HepG2 (cell line): ENCODE results near the gene MYCBPAP. TPM values are rescaled to one million over a fixed set of nuclear protein-coding genes. Genes with fewer than 3 reads are reported as not detected.

Experiments used
- ELK4 ChIP-seq: sonication (generic); formaldehyde crosslinking; IDR thresholded peaks from 2 replicates; pipeline ENCODE4 v1.9.0; 2021; ENCODE audit warnings: missing genetic modification reagents, borderline replicate concordance
- ESRRA ChIP-seq: sonication (generic); formaldehyde crosslinking; IDR thresholded peaks from 2 replicates; pipeline ENCODE4 v1.5.1; 2020; ENCODE audit warnings: mild to moderate bottlenecking, low read depth, missing genetic modification reagents
- FOXK2 ChIP-seq: fragments of 450-650 bp; IDR thresholded peaks from 2 replicates; pipeline ENCODE4 v1.6.1; 2016
- GRHL1 ChIP-seq: sonication (generic); formaldehyde crosslinking; conservative IDR thresholded peaks from 2 replicates; pipeline ENCODE4 v1.8.0; 2022; ENCODE audit warnings: missing genetic modification reagents
- IKZF5 ChIP-seq: IDR thresholded peaks from 2 replicates; pipeline ENCODE4 v1.6.1; 2018; ENCODE audit warnings: missing genetic modification reagents, mild to moderate bottlenecking, missing compliant biosample characterization
- KDM2A ChIP-seq: sonication (generic); formaldehyde crosslinking; IDR thresholded peaks from 2 replicates; pipeline ENCODE4 v1.4.0; 2020; ENCODE audit warnings: low read depth, missing genetic modification reagents, borderline replicate concordance
- NR2F6 ChIP-seq, 2 experiments: IDR thresholded peaks; 2 replicates each; pipeline ENCODE4 v1.6.1; 2016; ENCODE audit warnings: antibody characterized with exemption in 1 of 2, mild to moderate bottlenecking in 1 of 2
- STAG1 ChIP-seq: sonication (generic); formaldehyde crosslinking; IDR thresholded peaks from 2 replicates; pipeline ENCODE4 v1.4.0; 2020; ENCODE audit warnings: missing genetic modification reagents
- TIGD3 ChIP-seq: sonication (generic); formaldehyde crosslinking; IDR thresholded peaks from 2 replicates; pipeline ENCODE4 v1.5.1; 2020; ENCODE audit warnings: mild to moderate bottlenecking, missing genetic modification reagents, borderline replicate concordance
- ZBTB42 ChIP-seq: sonication (generic); formaldehyde crosslinking; IDR thresholded peaks from 2 replicates; pipeline ENCODE4 v1.5.0; 2020; ENCODE audit warnings: mild to moderate bottlenecking, missing genetic modification reagents
- ZNF224 ChIP-seq: sonication (generic); formaldehyde crosslinking; IDR thresholded peaks from 2 replicates; pipeline ENCODE4 v1.5.0; 2020; ENCODE audit warnings: mild to moderate bottlenecking, missing genetic modification reagents
- ZNF253 ChIP-seq: sonication (generic); formaldehyde crosslinking; IDR thresholded peaks from 2 replicates; pipeline ENCODE4 v1.8.0; 2022; ENCODE audit warnings: mild to moderate bottlenecking, missing genetic modification reagents, borderline replicate concordance
- ZNF367 ChIP-seq: sonication (generic); formaldehyde crosslinking; IDR thresholded peaks from 2 replicates; pipeline ENCODE4 v1.4.0; 2020; ENCODE audit warnings: missing genetic modification reagents, borderline replicate concordance
- ZNF460 ChIP-seq: sonication (generic); formaldehyde crosslinking; IDR thresholded peaks from 2 replicates; pipeline ENCODE4 v1.5.1; 2020; ENCODE audit warnings: missing genetic modification reagents, mild to moderate bottlenecking, borderline replicate concordance
- ZNF609 ChIP-seq: sonication (generic); formaldehyde crosslinking; IDR thresholded peaks from 2 replicates; pipeline ENCODE4 v1.4.0; 2020; ENCODE audit warnings: mild to moderate bottlenecking, missing genetic modification reagents, borderline replicate concordance
- ZNF670 ChIP-seq: sonication (generic); formaldehyde crosslinking; IDR thresholded peaks from 2 replicates; pipeline ENCODE4 v1.8.0; 2022; ENCODE audit warnings: mild to moderate bottlenecking, missing genetic modification reagents, borderline replicate concordance
- polyA plus RNA-seq, 8 experiments: library from polyadenylated mRNA; depleted of rRNA in 3 of 8; stranded (reverse) in 7 of 8; unstranded in 1 of 8; fragments of >200 nt; fragmentation: Illumina TruSeq in 4 of 8; extraction: Trizol in 4 of 8; gene quantifications; 2 replicates each; pipeline versions ENCODE4 v1.2.1 to v1.2.3, GENCODE V29; 2011 to 2016; ENCODE audit warnings: low read depth in 4 of 8, missing spikeins in 1 of 8, mixed read lengths in 1 of 8; ENCODE audit not compliant: insufficient read depth in 1 of 8
- total RNA-seq, 5 experiments: library from RNA; depleted of rRNA; stranded (reverse); fragments of >200 nt; fragmentation: Illumina TruSeq; extraction: Trizol; gene quantifications; 2 replicates each; pipeline ENCODE4 v1.2.3, GENCODE V29; 2016; ENCODE audit warnings: low read depth in 1 of 5

MYCBPAP gene
- total and polyA plus RNA-seq, 2 of the 13 experiments (the other 11 are each of a cell fraction or from before 2014, with no cell fraction given) = 0.22 to 0.24 TPM

- no peak for TF ChIP-seq GRHL1 (CRISPR knock-in tag)
- TF ChIP-seq ZNF670 (CRISPR knock-in tag) = no peak
- TF ChIP-seq ZNF224 (CRISPR knock-in tag) = 0 out of 2 replicates have a peak, but pooled peaks have one; percentile 76
- peak; percentile 65 for TF ChIP-seq NR2F6 (IDR thresholded peaks at IDR 0.05)
- peak; percentile 85 for TF ChIP-seq NR2F6 (CRISPR knock-in tag; IDR thresholded peaks at IDR 0.05)
- no peak for TF ChIP-seq TIGD3 (CRISPR knock-in tag)
- TF ChIP-seq KDM2A (CRISPR knock-in tag) = peak; percentile 55
- TF ChIP-seq ZBTB42 (CRISPR knock-in tag) = no peak
- peak; percentile 78; the same call in 1 of the 2 replicates for TF ChIP-seq ZNF609 (CRISPR knock-in tag)
- no peak for TF ChIP-seq ZNF460 (CRISPR knock-in tag)
- TF ChIP-seq ELK4 = no peak
- peak; percentile 90; the same call in 1 of the 2 replicates for TF ChIP-seq IKZF5 (CRISPR knock-in tag)
- TF ChIP-seq ZNF253 (CRISPR knock-in tag) = no peak
- no peak for TF ChIP-seq ZNF367 (CRISPR knock-in tag)
- TF ChIP-seq ESRRA = peak; percentile 40
- 0 out of 2 replicates have a peak, but pooled peaks have one; percentile 57 for TF ChIP-seq FOXK2
- peak; percentile 22; the same call in 1 of the 2 replicates for TF ChIP-seq STAG1 (CRISPR knock-in tag)
These were observed 34.8 kb downstream of the MYCBPAP start (continued) for GRCh38 chr17:50542795-50543774.
